ENCODE measurements around the gene ARHGAP31. TPM values are rescaled to one million over a fixed set of nuclear protein-coding genes. Genes with fewer than 3 reads are reported as not detected.

The ARHGAP31 gene
- total and polyA plus RNA-seq, 10 of the 15 experiments (the other 5 are each of a cell fraction or from before 2014, with no cell fraction given): 0.97 to 29.8 (median 10.3) TPM

- H3K4me3 ChIP-seq: 0 out of 2 replicates have a peak overlapping the region, but pooled peaks have one; percentile 94
- no peak overlapping the region for H3K9ac ChIP-seq (ENCODE audit: control insufficient read depth, insufficient read depth, low read length)
- ChIA-PET SMC1A (ENCODE audit: uncharacterized antibody, unreplicated experiment) (interaction anchor here (0.6 to 6.9 kb wide), 10 partner anchors 8 to 414 kb away, joined by 3 to 62 read pairs (median 10); no protein-coding TSS in a partner anchor), CTCF (interaction anchor here (1.1 to 4.6 kb wide), 6 partner anchors 8 to 382 kb away, joined by 3 to 20 read pairs (median 4); partner anchors contain the start of gene B4GALT4), POLR2A (interaction anchor here (0.7 to 4.8 kb wide), 4 partner anchors 10 to 61 kb away, joined by 5 to 25 read pairs (median 6); no protein-coding TSS in a partner anchor), RAD21 (ENCODE audit: unreplicated experiment) (interaction anchor here (1.0 to 7.1 kb wide), 7 partner anchors 22 to 58 kb away, joined by 3 to 66 read pairs (median 6); partner anchors contain the start of gene B4GALT4)
- peaks cover 0 to 7% of the 10 kb centered on the region in 2 experiments; a peak in 1 of 4 replicates for H3K36me3 ChIP-seq (ENCODE audit: control insufficient read depth in 2 of 2, insufficient read depth in 2 of 2, low read length in 1 of 2)
- no peak overlapping the region for H3K27ac ChIP-seq (ENCODE audit: control insufficient read depth, insufficient read depth)
- in situ Hi-C loops (cut with MboI) (loop anchor here (25.0 kb wide), 1 partner anchor 389 kb away; the partner anchor contains the start of gene COX17), intact Hi-C loops (cut with micrococcal nuclease; ENCODE audit: unreplicated experiment) (loop anchor here (10.0 kb wide), 2 partner anchors 166 to 796 kb away; partner anchors contain the start of genes GSK3B, POGLUT1 and TMEM39A)
- no peak overlapping the region for H2AFZ ChIP-seq (ENCODE audit: control insufficient read depth, low read depth, low read length)
- peaks cover 79% of the 10 kb centered on the region for H3K79me2 ChIP-seq (ENCODE audit: control insufficient read depth, insufficient read depth, low read length)
- DNase-seq (ENCODE audit: low read depth, low spot score): no peak
- no peaks in the 10 kb centered on the region for H3K27me3 ChIP-seq (replicated peaks in 1 of 2; ENCODE audit: control insufficient read depth in 2 of 2, insufficient read depth in 2 of 2, low read length in 1 of 2)
- 93% methylated on average over 11 of the region's 11 CpGs for WGBS (ENCODE audit: insufficient coverage, insufficient replicate concordance, low lambda C conversion rate, missing lambda C conversion rate)
- no peak for ATAC-seq
- peak overlapping the region; percentile 74 for H3K4me2 ChIP-seq (ENCODE audit: control insufficient read depth, insufficient read depth)
- peaks cover 50% of the 10 kb centered on the region for H3K4me1 ChIP-seq (ENCODE audit: control insufficient read depth, insufficient read depth, low read length)
- H4K20me1 ChIP-seq (ENCODE audit: control insufficient read depth, insufficient read depth): no peaks in the 10 kb centered on the region
- H3K9me3 ChIP-seq (replicated peaks; ENCODE audit: control insufficient read depth, insufficient read depth, low read length): no peaks in the 10 kb centered on the region
- TF ChIP-seq ELK1 (IDR thresholded peaks at IDR 0.05; ENCODE audit: low read depth, low read length) (no peak), ZNF24 (IDR thresholded peaks at IDR 0.05) (no peak), SIX5 (IDR thresholded peaks at IDR 0.05; ENCODE audit: low read depth, low read length, severe bottlenecking) (no peak), ZBTB40 (IDR thresholded peaks at IDR 0.05; ENCODE audit: borderline replicate concordance) (no peak)
- FAIRE-seq: no peak
- no TSS peak for BruUV-seq (replicated peaks)
Measured at GRCh38 chr3:119298565-119298941, 4.4 kb downstream of the ARHGAP31 start.
